Activated naive CD4-positive, alpha-beta T cell treated with anti-CD3 and anti-CD28 coated beads for 36 hours (primary cell): ENCODE measurements around the gene CCDC197. TPM values are rescaled to one million over a fixed set of nuclear protein-coding genes. Genes with fewer than 3 reads are reported as not detected.

Source experiments
- CTCF ChIA-PET: fragments of 350-600 bp; sonication (Branson Sonifier 250); formaldehyde crosslinking; loops from one replicate; lab custom pipeline; 2021; ENCODE audit warnings: antibody characterized with exemption; lab: Charles Lee
- DNase-seq: peaks from one replicate; pipeline ENCODE4 v3.0.0-alpha.2; 2020
- H3K27ac Mint-ChIP-seq: one replicate; pipeline ENCODE4 v1.8.0; 2021; ENCODE audit warnings: mild to moderate bottlenecking, mixed read lengths
- H3K27me3 Mint-ChIP-seq: one replicate; pipeline ENCODE4 v1.8.0; 2021; ENCODE audit warnings: low read depth, mixed read lengths
- H3K36me3 Mint-ChIP-seq: one replicate; pipeline ENCODE4 v1.8.0; 2021; ENCODE audit warnings: low read depth, mixed read lengths
- H3K4me1 Mint-ChIP-seq: one replicate; pipeline ENCODE4 v1.8.0; 2021; ENCODE audit warnings: low read depth, mixed read lengths
- H3K4me3 Mint-ChIP-seq: one replicate; pipeline ENCODE4 v1.8.0; 2021; ENCODE audit warnings: mild to moderate bottlenecking, moderate library complexity, mixed read lengths
- H3K9me3 Mint-ChIP-seq: one replicate; pipeline ENCODE4 v1.8.0; 2021; ENCODE audit warnings: mixed read lengths
- intact Hi-C: fragments of 100-400 bp; cut with micrococcal nuclease; formaldehyde crosslinking; loops from one replicate; pipeline ENCODE4 v1.15.1; 2023
- total RNA-seq, 2 experiments: library from RNA; stranded (reverse); gene quantifications; one replicate each; pipeline ENCODE4 v1.2.3, GENCODE V29; 2021

Gene CCDC197
- total RNA-seq, 2 experiments from 2014 or later: not detected

GRCh38 chr14:93972618-93973205 lies 24.4 kb upstream of the CCDC197 start:
- CTCF ChIA-PET: interaction anchor here (0.9 to 13.8 kb wide), 5 partner anchors 14 to 164 kb away, joined by 4 to 316 read pairs (median 4); no protein-coding TSS in a partner anchor
- Mint-ChIP-seq H3K27me3 (peaks cover 2% of the 10 kb centered on the region), H3K27ac (peak overlapping the region; percentile 51), H3K9me3 (peaks cover 12% of the 10 kb centered on the region), H3K4me1 (peaks cover 66% of the 10 kb centered on the region), H3K4me3 (no peak overlapping the region), H3K36me3 (peaks cover 8% of the 10 kb centered on the region)
- intact Hi-C loops: loop anchor here (10.0 kb wide), 1 partner anchor 1292 kb away; no protein-coding TSS in a partner anchor
- DNase-seq: peak; percentile 22

- CTCF ChIA-PET: interaction anchor here (1.8 to 13.8 kb wide), 3 partner anchors 27 to 163 kb away, joined by 4 to 316 read pairs (median 53); no protein-coding TSS in a partner anchor
- Mint-ChIP-seq H3K27ac (no peak overlapping the region), H3K4me1 (peaks cover 75% of the 10 kb centered on the region), H3K4me3 (no peak overlapping the region), H3K36me3 (peaks cover 13% of the 10 kb centered on the region), H3K9me3 (peaks cover 19% of the 10 kb centered on the region), H3K27me3 (peaks cover 2% of the 10 kb centered on the region)
- intact Hi-C loops: loop anchor here (10.0 kb wide), 1 partner anchor 1291 kb away; no protein-coding TSS in a partner anchor
- no peak for DNase-seq
Measured at GRCh38 chr14:93973607-93974006, 23.5 kb upstream of the CCDC197 start.

- Mint-ChIP-seq H3K36me3 (peaks cover 13% of the 10 kb centered on the region), H3K4me3 (no peak overlapping the region), H3K4me1 (peaks cover 79% of the 10 kb centered on the region), H3K9me3 (peaks cover 20% of the 10 kb centered on the region), H3K27ac (no peak overlapping the region), H3K27me3 (no peaks in the 10 kb centered on the region)
- CTCF ChIA-PET: interaction anchor here (0.7 to 13.8 kb wide), 4 partner anchors 14 to 162 kb away, joined by 3 to 316 read pairs (median 5); no protein-coding TSS in a partner anchor
- DNase-seq: no peak
- intact Hi-C loops: loop anchor here (10.0 kb wide), 1 partner anchor 1291 kb away; no protein-coding TSS in a partner anchor
Measured at GRCh38 chr14:93974299-93974698, 22.8 kb upstream of the CCDC197 start.

GRCh38 chr14:93974833-93975232 lies 22.3 kb upstream of the CCDC197 start:
- DNase-seq: no peak
- Mint-ChIP-seq H3K4me1 (peaks cover 84% of the 10 kb centered on the region), H3K4me3 (no peak overlapping the region), H3K27ac (no peak overlapping the region), H3K27me3 (no peaks in the 10 kb centered on the region), H3K9me3 (peaks cover 22% of the 10 kb centered on the region), H3K36me3 (peaks cover 15% of the 10 kb centered on the region)
- CTCF ChIA-PET: interaction anchor here (0.7 to 13.8 kb wide), 3 partner anchors 14 to 34 kb away, joined by 3 to 316 read pairs (median 6); no protein-coding TSS in a partner anchor
- intact Hi-C loops: loop anchor here (10.0 kb wide), 1 partner anchor 1290 kb away; no protein-coding TSS in a partner anchor

GRCh38 chr14:93975791-93976476 lies 21.2 kb upstream of the CCDC197 start:
- intact Hi-C loops: loop anchor here (2.0 to 10.0 kb wide), 2 partner anchors 51 to 1289 kb away; partner anchors contain the start of gene OTUB2
- H3K36me3 Mint-ChIP-seq: peaks cover 15% of the 10 kb centered on the region
- peak; percentile 65 for DNase-seq

GRCh38 chr14:93976477-93977057 lies 20.5 kb upstream of the CCDC197 start, which contains the start of gene ASB2:
TSS of gene ASB2 (minus strand) at chr14:93976570. CDS start at chr14:93964539, 12,031 bp downstream.
- peak within 1 kb of the TSS; percentile 95 for H3K27ac Mint-ChIP-seq
- peaks cover 15% of the 10 kb centered on the region for H3K36me3 Mint-ChIP-seq
- intact Hi-C loops: loop anchor here (2.0 to 10.0 kb wide), 2 partner anchors 50 to 1288 kb away; partner anchors contain the start of gene OTUB2
- H3K27me3 Mint-ChIP-seq: no peaks in the 10 kb centered on the region
- H3K9me3 Mint-ChIP-seq: peaks cover 22% of the 10 kb centered on the region
- H3K4me1 Mint-ChIP-seq: peaks cover 79% of the 10 kb centered on the region
- CTCF ChIA-PET: interaction anchor here (1.1 to 3.5 kb wide), 3 partner anchors 9 to 37 kb away, joined by 3 to 31 read pairs (median 4); no protein-coding TSS in a partner anchor
- H3K4me3 Mint-ChIP-seq: peak within 1 kb of the TSS; percentile 55
- peak; percentile 67 for DNase-seq

More at GRCh38 chr14:93975791-93976476, 21.2 kb upstream of the CCDC197 start:
- CTCF ChIA-PET: interaction anchor here (0.6 to 13.8 kb wide), 5 partner anchors 8 to 35 kb away, joined by 3 to 316 read pairs (median 3); no protein-coding TSS in a partner anchor
- Mint-ChIP-seq H3K9me3 (peaks cover 22% of the 10 kb centered on the region), H3K27me3 (no peaks in the 10 kb centered on the region), H3K4me1 (peaks cover 85% of the 10 kb centered on the region), H3K4me3 (peak overlapping the region; percentile 55), H3K27ac (peak overlapping the region; percentile 95)

- intact Hi-C loops: loop anchor here (2.0 to 10.0 kb wide), 2 partner anchors 50 to 1288 kb away; partner anchors contain the start of gene OTUB2
- Mint-ChIP-seq H3K36me3 (peaks cover 15% of the 10 kb centered on the region), H3K27me3 (no peaks in the 10 kb centered on the region), H3K27ac (peak overlapping the region; percentile 95), H3K4me3 (peak overlapping the region; percentile 55), H3K9me3 (peaks cover 22% of the 10 kb centered on the region), H3K4me1 (peaks cover 75% of the 10 kb centered on the region)
- CTCF ChIA-PET: interaction anchor here (1.7 to 3.5 kb wide), 2 partner anchors 18 to 37 kb away, joined by 4 to 31 read pairs; no protein-coding TSS in a partner anchor
- DNase-seq: no peak
Measured at GRCh38 chr14:93977171-93977570, 19.9 kb upstream of the CCDC197 start.

- Mint-ChIP-seq H3K9me3 (peaks cover 22% of the 10 kb centered on the region), H3K36me3 (peaks cover 15% of the 10 kb centered on the region), H3K27ac (peak overlapping the region; percentile 95), H3K4me1 (peaks cover 71% of the 10 kb centered on the region), H3K27me3 (no peaks in the 10 kb centered on the region), H3K4me3 (no peak overlapping the region)
- CTCF ChIA-PET: interaction anchor here (0.7 to 3.5 kb wide), 11 partner anchors 8 to 85 kb away, joined by 3 to 31 read pairs (median 6); partner anchors contain the start of gene CCDC197
- DNase-seq: peak; percentile 81
- intact Hi-C loops: loop anchor here (1.0 to 10.0 kb wide), 6 partner anchors 17 to 1287 kb away; partner anchors contain the start of genes BTBD7 and OTUB2
Measured at GRCh38 chr14:93977790-93978581, 19.1 kb upstream of the CCDC197 start.

GRCh38 chr14:93978735-93979134 lies 18.4 kb upstream of the CCDC197 start:
- CTCF ChIA-PET: interaction anchor here (0.7 to 3.5 kb wide), 11 partner anchors 8 to 85 kb away, joined by 3 to 31 read pairs (median 6); partner anchors contain the start of gene CCDC197
- Mint-ChIP-seq H3K4me3 (no peak overlapping the region), H3K4me1 (peaks cover 67% of the 10 kb centered on the region)

GRCh38 chr14:93980456-93981201 lies 16.5 kb upstream of the CCDC197 start:
- no peak for DNase-seq
- Mint-ChIP-seq H3K4me1 (peaks cover 54% of the 10 kb centered on the region), H3K27ac (peak overlapping the region; percentile 95), H3K27me3 (no peaks in the 10 kb centered on the region), H3K36me3 (peaks cover 15% of the 10 kb centered on the region), H3K4me3 (no peak overlapping the region), H3K9me3 (peaks cover 22% of the 10 kb centered on the region)
- CTCF ChIA-PET: interaction anchor here (4.4 kb wide), 1 partner anchor 40 kb away, joined by 28 read pairs; no protein-coding TSS in a partner anchor
- intact Hi-C loops: no loop called here

More at GRCh38 chr14:93978735-93979134, 18.4 kb upstream of the CCDC197 start:
- intact Hi-C loops: loop anchor here (1.0 to 10.0 kb wide), 5 partner anchors 17 to 1286 kb away; partner anchors contain the start of gene BTBD7
- Mint-ChIP-seq H3K36me3 (peaks cover 15% of the 10 kb centered on the region), H3K27me3 (no peaks in the 10 kb centered on the region), H3K9me3 (peaks cover 22% of the 10 kb centered on the region), H3K27ac (peak overlapping the region; percentile 95)
- DNase-seq: no peak
